NT2/D1 (cell line): ENCODE measurements around the gene PHF2.

Experiments
- SUZ12 ChIP-seq: IDR thresholded peaks from 2 replicates; pipeline ENCODE4 v1.6.1; 2011; ENCODE audit not compliant: insufficient read length, insufficient read depth; ENCODE audit errors: extremely low read depth
- YY1 ChIP-seq: IDR thresholded peaks from 2 replicates; pipeline ENCODE4 v1.6.1; 2011; ENCODE audit not compliant: insufficient read length, insufficient read depth
- ZNF274 ChIP-seq: IDR thresholded peaks from 2 replicates; pipeline ENCODE4 v1.6.1; 2011; ENCODE audit warnings: mild to moderate bottlenecking, low read depth, low read length

DNA sequence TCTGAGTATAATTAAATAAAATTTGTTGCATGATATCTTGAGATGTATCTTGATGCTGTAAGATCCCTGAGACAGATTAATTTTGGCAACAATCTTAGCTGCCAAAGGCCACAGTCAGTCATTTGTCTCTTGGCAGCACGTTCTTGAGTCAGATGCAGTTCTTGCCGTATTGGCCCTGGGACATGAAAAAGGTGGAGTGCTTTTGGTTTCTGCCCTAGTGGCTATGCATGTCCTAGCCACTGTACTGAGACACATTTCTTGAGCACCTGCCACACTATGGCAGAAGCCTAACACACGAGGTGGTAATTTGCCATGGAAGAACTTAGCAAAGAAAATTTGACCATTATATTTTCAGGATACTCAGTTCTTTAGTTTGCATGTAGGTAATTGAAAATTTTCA lies 45.0 kb upstream of the PHF2 start:
- TF ChIP-seq SUZ12 (no peak), ZNF274 (no peak), YY1 (no peak)
